ENCODE measurements around the gene PIK3R4. TPM values are rescaled to one million over a fixed set of nuclear protein-coding genes. Genes with fewer than 3 reads are reported as not detected.

The PIK3R4 gene
- total RNA-seq (2022; extraction: Qiagen RNA extraction), result 15.4 to 18.3 TPM (median 16.3 TPM) in 5 replicates

DNA sequence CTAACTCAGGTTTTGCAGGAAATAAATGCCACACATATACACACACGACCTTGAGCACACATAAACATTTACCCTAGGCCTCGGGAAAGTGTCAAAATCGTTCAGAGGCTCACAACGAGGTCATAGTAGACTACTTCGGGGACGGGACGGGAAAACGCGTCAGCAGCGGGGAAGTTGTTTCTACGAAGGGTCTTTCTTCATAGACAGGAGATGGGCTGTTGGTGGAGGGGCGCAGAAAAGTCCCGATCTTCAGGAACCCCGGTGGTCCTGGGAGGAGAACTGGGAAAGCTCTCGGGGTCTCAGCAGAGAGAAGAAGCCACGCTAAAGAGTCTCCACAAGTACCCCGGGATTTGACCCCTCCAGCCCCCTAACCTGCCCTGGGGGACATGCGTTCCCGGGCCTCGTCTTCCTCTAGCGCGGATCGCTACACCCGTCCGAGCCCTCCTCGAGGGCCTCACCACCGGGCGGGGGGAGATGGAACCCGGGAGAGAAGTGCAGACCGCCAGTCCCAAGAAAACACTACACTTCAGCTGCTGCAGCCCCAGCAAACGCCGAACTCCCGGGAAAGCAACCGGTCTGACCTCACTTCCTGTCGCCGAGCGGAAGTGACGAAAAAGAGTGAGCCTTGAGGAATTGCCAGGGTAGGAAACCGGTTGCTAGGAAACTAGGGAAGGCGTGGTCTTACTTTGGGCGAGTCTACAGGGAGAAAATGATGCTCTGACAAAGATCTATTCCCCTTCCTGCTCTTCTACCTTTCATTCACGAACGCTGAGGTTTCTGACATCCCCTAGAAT, at the start of gene PIK3R4:
PIK3R4 (minus strand) TSS at position 584 of the 794 bp plus-strand sequence. CDS start 1,611 bp downstream, outside the sequence.

Other genes starting within 250 kb of the PIK3R4 start
- not detected in 5 replicates for gene COL6A6, start 229.7 kb downstream of the PIK3R4 start, total RNA-seq (2022; extraction: Qiagen RNA extraction)
- 26.4 to 30.6 TPM (median 29.4 TPM) in 5 replicates for gene ATP2C1, start 147.3 kb upstream of the PIK3R4 start, total RNA-seq (2022; extraction: Qiagen RNA extraction)